Measurements from ENCODE around the gene RUNX2.

- TF ChIP-seq CTCF (IDR thresholded peaks at IDR 0.05; ENCODE audit: insufficient read depth, low read depth, low read length) = no peak
- no peak for TF ChIP-seq EZH2 (IDR thresholded peaks at IDR 0.05; ENCODE audit: insufficient read depth, low read length)
Observed at GRCh38 chr6:45455408-45455807, 127.3 kb downstream of the RUNX2 start.
